NT2/D1 (cell line): ENCODE measurements around the gene LCE3C.
"Not testable (repeated sequence)": the region's sequence is repeated elsewhere in the genome, so short reads cannot be mapped to it uniquely, and the experiment has no call there.

Experiments
- DNase-seq: peaks from one replicate; pipeline ENCODE4 v3.0.0-alpha.2; 2011; ENCODE audit warnings: low read depth, low spot score
- H3K27me3 ChIP-seq: 2 replicates; pipeline ENCODE4 v1.6.0; 2011; ENCODE audit warnings: mild to moderate bottlenecking; ENCODE audit not compliant: insufficient read length, insufficient read depth
- H3K36me3 ChIP-seq: 2 replicates; pipeline ENCODE4 v1.6.1; 2011; ENCODE audit warnings: mild to moderate bottlenecking, low read length, mixed read lengths; ENCODE audit not compliant: insufficient read depth, insufficient read length
- H3K4me1 ChIP-seq: 2 replicates; pipeline ENCODE4 v1.5.1; 2011; ENCODE audit not compliant: insufficient read depth, insufficient read length
- H3K4me3 ChIP-seq: 2 replicates; pipeline ENCODE4 v1.5.1; 2011; ENCODE audit warnings: low read depth; ENCODE audit not compliant: insufficient read length
- H3K9ac ChIP-seq: 2 replicates; pipeline ENCODE4 v1.6.0; 2011; ENCODE audit warnings: low read depth; ENCODE audit not compliant: insufficient read length
- H3K9me3 ChIP-seq: 2 replicates; pipeline ENCODE4 v1.5.1; 2011; ENCODE audit warnings: mild to moderate bottlenecking, low read length; ENCODE audit not compliant: insufficient read depth
- SUZ12 ChIP-seq: IDR thresholded peaks from 2 replicates; pipeline ENCODE4 v1.6.1; 2011; ENCODE audit not compliant: insufficient read length, insufficient read depth; ENCODE audit errors: extremely low read depth
- YY1 ChIP-seq: IDR thresholded peaks from 2 replicates; pipeline ENCODE4 v1.6.1; 2011; ENCODE audit not compliant: insufficient read length, insufficient read depth
- ZNF274 ChIP-seq: IDR thresholded peaks from 2 replicates; pipeline ENCODE4 v1.6.1; 2011; ENCODE audit warnings: mild to moderate bottlenecking, low read depth, low read length

The LCE3C gene

GRCh38 chr1:152599934-152600333 is at the start of gene LCE3C:
Gene LCE3C (plus strand): TSS chr1:152600234. CDS start chr1:152600732, 498 bp downstream.
- TF ChIP-seq SUZ12, result no peak
- TF ChIP-seq ZNF274, result no peak
- no peak for TF ChIP-seq YY1
- H3K27me3 ChIP-seq, result no peaks in the 10 kb centered on the region
- H3K9me3 ChIP-seq, result no peaks in the 10 kb centered on the region
- H3K4me1 ChIP-seq, result no peaks in the 10 kb centered on the region
- H3K9ac ChIP-seq, result no peak within 1 kb of the TSS
- no peak for DNase-seq
- no peak within 1 kb of the TSS for H3K4me3 ChIP-seq
- no peaks in the 10 kb centered on the region for H3K36me3 ChIP-seq

- H3K36me3 ChIP-seq, result no peaks in the 10 kb centered on the region
- H3K4me1 ChIP-seq, result no peaks in the 10 kb centered on the region
- TF ChIP-seq SUZ12 (no peak), ZNF274 (no peak), YY1 (no peak)
- H3K9ac ChIP-seq, result no peak overlapping the region
- no peaks in the 10 kb centered on the region for H3K27me3 ChIP-seq
- peaks cover 15% of the 10 kb centered on the region; the same call in 1 of the 2 replicates for H3K9me3 ChIP-seq
- H3K4me3 ChIP-seq, result no peak overlapping the region
- DNase-seq, result no peak
Measured at GRCh38 chr1:152565115-152565514, 34.9 kb upstream of the LCE3C start.

GRCh38 chr1:152565535-152566215 is 34.4 kb upstream of the LCE3C start:
- DNase-seq, result no peak
- Histone ChIP-seq H3K9ac (no peak overlapping the region), H3K4me3 (no peak overlapping the region), H3K36me3 (no peaks in the 10 kb centered on the region), H3K4me1 (no peaks in the 10 kb centered on the region), H3K27me3 (no peaks in the 10 kb centered on the region), H3K9me3 (peaks cover 18% of the 10 kb centered on the region; the same call in 1 of the 2 replicates)
- no peak for TF ChIP-seq YY1
- TF ChIP-seq SUZ12, result no peak
- TF ChIP-seq ZNF274, result no peak

GRCh38 chr1:152566681-152567080 is 33.4 kb upstream of the LCE3C start, which contains the start of gene LCE3E:
Gene LCE3E (minus strand): TSS chr1:152566780. CDS start chr1:152566208, 572 bp downstream.
- H3K4me3 ChIP-seq, result no peak within 1 kb of the TSS
- TF ChIP-seq YY1 (no peak), ZNF274 (no peak), SUZ12 (no peak)

GRCh38 chr1:152577168-152577567 is 22.9 kb upstream of the LCE3C start:
- H3K36me3 ChIP-seq, result no peaks in the 10 kb centered on the region
- H3K4me3 ChIP-seq, result no peak overlapping the region
- H3K9me3 ChIP-seq, result no peaks in the 10 kb centered on the region
- TF ChIP-seq YY1, result no peak
- TF ChIP-seq ZNF274, result no peak
- no peak for TF ChIP-seq SUZ12
- no peak for DNase-seq
- no peak overlapping the region for H3K9ac ChIP-seq
- no peaks in the 10 kb centered on the region for H3K4me1 ChIP-seq
- H3K27me3 ChIP-seq, result no peaks in the 10 kb centered on the region

More at GRCh38 chr1:152566681-152567080, 33.4 kb upstream of the LCE3C start, which contains the start of gene LCE3E:
- no peak for DNase-seq
- Histone ChIP-seq H3K4me1 (no peaks in the 10 kb centered on the region), H3K9ac (no peak within 1 kb of the TSS), H3K9me3 (peaks cover 18% of the 10 kb centered on the region; the same call in 1 of the 2 replicates), H3K27me3 (no peaks in the 10 kb centered on the region), H3K36me3 (no peaks in the 10 kb centered on the region)

GRCh38 chr1:152579526-152579925 is 20.5 kb upstream of the LCE3C start:
- H3K4me1 ChIP-seq, H3K4me3 ChIP-seq, H3K9me3 ChIP-seq, H3K27me3 ChIP-seq, H3K36me3 ChIP-seq, DNase-seq, H3K9ac ChIP-seq: not testable (repeated sequence)

GRCh38 chr1:152580433-152580832 is 19.6 kb upstream of the LCE3C start, which contains the start of gene LCE3D:
Gene LCE3D (minus strand): TSS chr1:152580516. CDS start chr1:152579936, 580 bp downstream.
- TF ChIP-seq SUZ12, result no peak
- TF ChIP-seq YY1, result no peak
- no peak for TF ChIP-seq ZNF274
- Histone ChIP-seq H3K4me1 (no peaks in the 10 kb centered on the region), H3K4me3 (no peak within 1 kb of the TSS), H3K27me3 (no peaks in the 10 kb centered on the region), H3K9me3 (no peaks in the 10 kb centered on the region), H3K36me3 (no peaks in the 10 kb centered on the region), H3K9ac (no peak within 1 kb of the TSS)
- no peak for DNase-seq
